Stimulated activated CD4-positive, alpha-beta T cell treated with anti-CD3 and anti-CD28 coated beads, TNF-alpha, amount 100 ng/mL, for 4 hours (primary cell): ENCODE measurements around the gene RPL26.

Experiments
- DNase-seq, 3 experiments: peaks; one replicate each; pipeline ENCODE4 v3.0.0-alpha.2; 2020; ENCODE audit warnings: low read depth in 3 of 3

RPL26 gene

DNA sequence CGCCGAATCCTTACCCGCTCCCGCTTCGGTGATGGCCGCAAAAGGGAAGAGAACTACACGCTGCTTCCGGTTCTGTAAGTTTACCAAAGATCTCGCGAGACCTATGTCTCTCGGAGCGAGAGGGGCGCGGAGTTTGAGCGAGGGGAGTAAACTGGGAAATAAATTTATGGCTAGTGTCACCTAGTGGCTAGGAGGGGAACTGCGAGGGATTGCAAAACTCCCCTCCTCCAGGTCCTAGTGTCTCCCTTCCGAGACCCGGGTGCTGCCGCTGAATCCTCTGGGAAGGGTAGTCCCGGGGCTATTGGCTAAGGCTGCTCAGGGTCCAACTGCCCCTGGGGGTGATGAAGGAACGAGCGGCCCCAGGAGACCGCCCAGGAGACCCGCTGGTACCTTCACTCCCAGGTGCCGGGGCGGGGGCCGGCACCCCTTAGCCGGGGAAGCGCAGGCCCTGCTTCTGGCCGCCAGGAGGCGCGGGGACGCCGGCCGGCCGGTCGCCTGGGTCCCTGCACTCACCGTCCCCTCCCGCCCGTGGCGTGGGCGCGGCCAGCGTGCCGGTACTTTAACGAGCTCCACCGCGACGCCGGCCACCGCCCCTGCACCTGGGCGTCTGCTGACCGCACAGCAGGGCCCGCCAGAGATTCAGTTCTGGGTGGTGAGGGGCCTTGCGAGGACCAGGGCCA is at the start of gene RPL26:
Gene RPL26 (minus strand): TSS at position 51 of the 680 bp plus-strand sequence. CDS start 883 bp downstream, outside the sequence.
- DNase-seq, result peak; percentile 87 to 94 (median 91)

DNA sequence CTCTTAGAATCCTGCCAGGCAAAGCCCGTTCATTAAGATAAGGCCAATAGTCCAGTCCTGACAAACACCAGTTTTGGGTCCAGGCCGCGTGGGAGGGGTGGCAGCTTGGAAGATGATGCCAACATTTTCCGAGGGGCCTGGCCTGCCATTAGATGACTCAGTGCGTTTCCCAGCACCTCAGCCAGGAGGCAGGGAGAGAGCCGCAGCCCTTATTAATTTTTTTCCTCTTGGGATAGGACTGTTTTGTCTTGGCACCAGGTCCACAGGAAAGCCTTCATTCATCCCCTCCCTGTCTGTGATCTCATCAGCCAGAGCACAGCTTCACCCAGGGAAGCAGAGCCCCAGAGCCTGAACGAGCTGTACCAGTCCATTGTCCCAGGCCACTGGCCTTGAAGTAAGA is 48.0 kb upstream of the RPL26 start:
- DNase-seq, result no peak

DNA sequence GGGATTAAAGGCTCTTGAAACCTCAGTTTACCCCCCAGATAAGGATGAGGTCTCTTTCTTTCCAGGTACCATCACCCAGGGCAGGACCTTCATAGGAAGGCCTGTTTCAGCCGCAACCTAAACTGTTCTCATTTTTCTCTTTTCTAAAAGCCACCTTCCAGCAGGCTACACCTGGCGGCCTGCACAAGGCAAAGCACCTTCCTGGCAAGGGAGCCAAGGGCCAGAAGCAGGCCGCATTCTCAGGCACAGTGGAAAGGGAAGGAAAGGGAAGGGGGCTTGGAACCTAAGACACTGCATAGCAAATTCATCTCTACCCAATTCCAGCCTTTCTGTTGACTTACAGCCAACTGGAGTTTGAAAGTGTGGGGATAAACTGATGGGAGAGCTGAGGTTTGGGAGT is 43.8 kb upstream of the RPL26 start:
- DNase-seq, result no peak

DNA sequence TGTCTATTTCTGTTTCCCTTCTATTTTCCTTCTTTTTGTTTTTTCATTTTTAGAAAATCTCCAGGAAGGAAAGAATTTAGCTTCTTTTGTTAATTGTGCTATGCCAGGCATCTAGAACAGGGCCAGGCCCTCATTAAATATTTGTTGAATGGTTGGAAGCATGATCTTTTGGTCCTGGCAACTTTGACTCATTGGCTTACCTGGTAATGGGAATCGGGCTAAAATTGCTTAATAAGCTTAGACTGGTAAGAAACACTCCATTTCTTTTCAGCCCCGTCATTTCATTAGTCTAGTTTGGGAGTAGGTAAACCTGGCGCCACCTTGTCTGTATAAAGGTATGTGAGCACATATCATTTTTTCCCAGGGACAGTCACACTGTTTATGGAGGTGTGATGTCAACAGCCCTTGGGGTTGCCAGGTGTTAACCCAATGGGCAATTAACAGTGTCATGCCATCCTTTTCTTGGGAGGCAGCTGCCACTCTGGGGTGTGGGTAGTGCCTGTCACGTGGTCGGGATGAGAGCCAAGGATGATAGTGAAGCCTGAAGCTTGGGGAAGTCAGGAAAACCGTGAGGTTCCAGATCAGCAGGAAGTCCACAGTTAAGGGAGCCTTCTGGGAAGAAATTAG is 43.2 kb upstream of the RPL26 start:
- DNase-seq, result no peak

DNA sequence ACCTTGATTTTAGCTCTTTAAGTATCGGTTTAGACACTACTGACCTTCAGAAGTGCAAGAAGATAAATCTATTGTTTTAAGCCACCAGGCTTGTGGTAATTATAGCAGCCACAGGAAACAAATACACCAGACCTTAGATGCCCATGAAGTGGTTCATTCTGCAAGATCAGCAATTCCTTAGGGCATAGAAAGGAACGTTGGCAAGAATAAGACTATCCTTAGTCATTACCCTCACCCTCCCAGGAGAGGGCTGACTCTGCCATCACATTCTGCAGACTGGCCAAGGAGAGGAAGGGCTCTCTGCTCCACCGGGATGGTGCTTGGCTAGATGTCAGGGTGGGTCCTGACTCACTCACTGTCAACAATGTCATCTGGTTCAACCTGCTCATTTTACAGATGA is 38.6 kb upstream of the RPL26 start:
- no peak for DNase-seq

DNA sequence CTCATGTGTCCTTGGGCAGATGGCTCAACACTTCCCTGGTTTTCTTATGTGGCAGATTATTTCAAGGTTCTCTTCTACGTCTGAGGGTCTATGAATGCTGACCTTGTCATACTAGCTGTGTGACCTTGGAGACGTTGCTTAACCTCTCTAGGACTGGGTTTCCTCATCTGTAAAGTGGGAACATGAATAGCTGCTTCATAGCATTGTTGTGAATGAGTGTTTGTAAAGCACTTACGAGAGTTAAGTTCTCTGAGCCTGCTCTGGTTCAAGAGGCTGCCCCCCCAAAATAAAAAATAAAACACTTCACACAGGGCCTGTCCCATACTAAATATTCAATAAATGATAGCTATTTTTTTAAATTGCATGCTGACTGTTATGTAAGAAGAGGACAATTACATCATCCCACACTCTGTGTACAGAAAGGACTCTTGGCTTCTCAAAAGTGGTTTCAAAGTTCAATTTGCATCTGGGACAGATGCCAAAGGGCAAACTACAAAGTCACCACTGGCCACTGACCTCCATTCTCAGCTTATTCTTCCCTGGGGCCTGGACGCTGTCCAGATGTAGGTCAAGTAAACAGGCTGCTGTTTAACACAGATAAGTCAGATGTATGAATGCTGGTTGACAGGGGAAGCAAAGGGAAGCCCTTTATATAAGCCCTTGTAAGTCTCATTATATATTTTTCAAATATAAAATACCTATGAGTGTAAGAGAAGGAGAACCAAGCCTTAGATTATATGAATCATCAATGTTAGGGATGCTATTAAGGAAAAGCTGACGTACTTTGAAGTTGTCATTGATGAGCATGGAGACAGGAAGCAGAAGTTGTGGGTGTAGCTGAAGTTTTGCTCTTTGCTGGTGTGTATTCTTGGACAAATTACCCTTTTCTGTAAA is 37.3 kb upstream of the RPL26 start:
- no peak for DNase-seq

DNA sequence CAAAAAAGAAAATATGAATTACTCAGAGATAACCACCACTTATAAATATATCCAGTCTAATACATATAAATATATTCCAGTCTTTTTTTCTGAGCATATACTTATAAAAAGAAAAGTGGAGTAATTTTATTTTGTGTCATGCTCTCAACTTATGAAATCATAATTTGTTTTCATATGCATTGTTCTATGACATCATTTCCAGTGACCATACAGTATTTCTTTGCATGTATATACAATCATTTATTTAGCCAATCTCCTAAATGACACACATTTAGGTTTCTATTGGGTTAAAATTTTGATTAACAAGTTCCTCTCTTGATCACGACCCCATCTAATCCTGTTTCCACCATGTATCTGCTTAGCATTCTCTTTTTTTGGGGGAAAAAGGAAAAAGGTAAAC is 36.3 kb upstream of the RPL26 start:
- DNase-seq, result no peak

DNA sequence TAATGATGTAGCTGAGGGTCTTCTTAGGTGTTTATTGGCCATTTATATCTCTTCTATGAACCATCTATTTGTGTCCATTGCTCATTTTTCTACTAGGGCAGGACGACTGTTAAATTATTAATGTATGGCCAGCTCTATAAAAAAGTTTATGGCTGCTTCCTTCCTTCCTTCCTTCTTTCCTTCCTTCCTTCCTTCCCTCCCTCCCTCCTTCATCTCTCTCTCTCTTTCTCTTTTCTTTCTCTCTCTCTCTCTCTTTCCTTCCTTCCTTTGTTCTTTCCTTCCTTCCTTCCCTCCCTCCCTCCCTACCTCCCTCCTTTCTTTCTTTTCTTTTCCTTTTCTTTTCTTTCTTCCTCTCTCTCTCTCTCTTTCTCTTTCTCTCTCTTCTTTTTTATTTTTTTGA is 35.5 kb upstream of the RPL26 start:
- DNase-seq, result no peak

DNA sequence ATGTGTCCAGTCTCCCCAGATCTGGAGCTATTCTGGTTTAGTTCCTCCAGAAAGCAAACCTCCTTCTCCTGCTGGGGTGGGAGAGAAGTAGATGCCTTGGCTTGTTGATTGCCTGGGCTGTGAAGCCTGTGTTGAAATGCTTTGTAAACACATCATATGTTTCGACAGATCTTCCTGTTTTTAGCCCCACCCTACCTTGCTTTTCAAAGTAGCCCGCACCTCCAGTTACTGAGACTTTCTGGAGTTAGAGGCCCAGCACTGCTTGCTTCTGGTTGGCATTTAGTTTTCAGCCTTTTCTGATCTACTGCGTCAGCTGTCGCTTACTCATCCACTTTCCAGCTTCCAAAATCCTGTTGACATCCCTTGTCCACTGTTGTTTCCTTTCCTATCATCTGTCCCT is 34.8 kb upstream of the RPL26 start:
- DNase-seq, result no peak

DNA sequence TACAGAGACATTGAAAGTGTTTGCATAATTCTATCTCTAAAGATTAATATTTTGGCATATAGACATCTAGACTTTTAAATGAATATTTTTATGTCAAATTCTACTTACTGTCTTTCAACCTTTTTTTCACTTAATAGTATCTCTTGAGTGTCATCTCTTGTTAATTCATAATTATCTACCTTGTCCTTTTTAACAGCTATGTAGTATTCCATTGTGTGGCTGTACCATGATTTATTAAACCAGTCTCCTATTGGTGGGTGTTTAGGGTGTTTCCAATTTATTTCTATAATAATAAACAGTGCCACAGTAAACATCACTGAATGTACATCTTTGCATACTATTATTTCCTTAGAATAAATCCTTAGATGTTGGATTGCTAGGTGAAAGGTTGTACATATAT is 30.9 kb upstream of the RPL26 start:
- no peak for DNase-seq

DNA sequence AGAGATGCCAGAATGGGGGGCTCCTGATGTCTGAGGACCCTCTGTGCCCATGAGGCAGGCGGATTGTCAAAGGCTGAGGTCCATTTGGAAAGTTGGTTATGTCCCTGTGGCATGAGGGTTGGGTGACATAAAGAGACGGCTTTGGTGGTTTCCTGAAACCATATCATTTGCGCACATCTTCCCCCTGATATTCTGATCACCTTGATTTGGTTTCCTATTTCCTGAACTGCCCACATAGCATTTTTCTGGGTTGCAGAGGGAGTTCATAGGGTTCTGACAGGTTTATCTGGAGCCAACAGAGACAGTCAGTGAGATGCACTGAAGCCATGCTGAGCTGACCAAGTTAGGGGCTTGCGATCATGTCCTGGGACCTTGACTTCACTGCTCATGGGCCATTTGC is 30.3 kb upstream of the RPL26 start:
- no peak for DNase-seq

DNA sequence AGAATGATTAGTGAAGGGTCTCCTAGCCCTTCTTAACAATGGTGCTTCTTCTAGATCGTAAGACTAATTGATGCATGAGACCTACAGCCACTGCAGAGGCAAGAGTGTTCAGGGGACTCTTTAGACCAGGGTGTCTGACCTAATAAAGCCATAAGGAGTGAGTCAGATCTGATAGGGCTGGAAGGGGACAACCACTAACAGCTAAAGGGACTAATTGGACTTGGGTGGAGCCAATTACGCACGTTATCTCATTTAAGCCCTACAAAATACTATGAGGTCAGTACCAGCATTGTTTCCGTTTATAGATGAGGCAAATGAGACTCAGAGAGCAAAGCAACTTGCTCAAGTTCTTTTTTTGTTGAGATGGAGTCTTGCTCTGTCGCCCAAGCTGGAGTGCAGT is 29.1 kb upstream of the RPL26 start:
- DNase-seq, result no peak

DNA sequence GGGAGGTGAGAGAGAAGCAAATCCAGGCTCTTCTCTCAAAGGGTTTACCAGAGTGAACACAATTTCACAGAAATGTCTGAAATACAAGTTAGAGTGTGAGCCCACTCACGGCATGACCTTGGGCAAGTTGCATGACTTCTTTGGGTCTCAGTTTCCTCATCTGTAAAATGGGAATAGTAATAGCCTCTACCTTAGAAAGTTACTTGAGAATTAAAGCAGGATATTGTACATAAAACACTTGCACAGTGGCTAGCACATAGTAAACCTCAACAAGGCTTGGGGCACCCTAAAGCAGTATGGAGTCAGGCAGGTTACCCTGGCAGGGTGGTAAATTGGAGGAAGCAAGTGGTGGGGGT is 27.9 kb upstream of the RPL26 start:
- no peak for DNase-seq

DNA sequence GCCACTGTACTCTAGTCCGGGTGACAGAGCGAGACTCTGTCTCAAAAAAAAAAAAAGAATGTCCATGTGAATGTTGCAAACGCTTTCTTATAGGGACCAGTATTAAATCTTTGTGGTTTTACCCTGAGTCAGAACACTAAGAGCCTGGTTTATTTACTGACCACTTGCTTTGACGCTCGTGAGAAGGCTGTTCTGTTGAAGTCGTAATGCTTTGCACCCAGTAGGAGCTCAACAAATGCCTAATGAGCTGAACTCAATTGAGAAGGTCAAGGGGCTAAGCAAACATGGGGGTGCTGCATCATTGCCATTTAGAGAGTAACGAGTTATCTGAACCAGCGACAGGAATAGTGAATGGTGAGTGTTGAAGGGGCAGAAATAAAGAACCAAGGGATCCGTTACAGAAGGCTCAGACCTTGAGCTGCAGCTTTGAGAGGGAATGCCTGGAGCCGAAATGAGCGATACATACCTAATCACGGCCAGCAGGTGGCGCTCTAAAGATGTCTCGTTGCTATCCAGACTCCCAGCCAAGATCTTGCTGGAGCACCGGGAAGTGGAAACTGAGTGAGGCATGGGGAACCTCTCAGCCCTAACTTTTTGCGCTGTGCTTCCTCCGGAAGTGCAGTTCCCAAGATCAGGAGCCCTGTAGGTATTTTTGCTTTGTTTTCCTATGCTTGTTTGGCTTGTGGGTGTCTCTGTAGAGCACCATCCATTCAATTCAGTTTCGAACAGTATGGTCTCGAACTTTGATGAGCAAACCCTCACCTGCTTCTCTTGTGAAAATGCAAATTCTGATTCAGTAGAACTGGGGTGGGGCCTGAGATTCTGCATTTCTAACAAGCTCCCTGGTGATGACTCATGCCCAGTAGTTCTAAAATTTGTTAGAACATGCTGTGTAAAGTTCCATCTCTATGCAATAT is 27.2 kb upstream of the RPL26 start:
- peak; percentile 42 to 66 (median 57) for DNase-seq

DNA sequence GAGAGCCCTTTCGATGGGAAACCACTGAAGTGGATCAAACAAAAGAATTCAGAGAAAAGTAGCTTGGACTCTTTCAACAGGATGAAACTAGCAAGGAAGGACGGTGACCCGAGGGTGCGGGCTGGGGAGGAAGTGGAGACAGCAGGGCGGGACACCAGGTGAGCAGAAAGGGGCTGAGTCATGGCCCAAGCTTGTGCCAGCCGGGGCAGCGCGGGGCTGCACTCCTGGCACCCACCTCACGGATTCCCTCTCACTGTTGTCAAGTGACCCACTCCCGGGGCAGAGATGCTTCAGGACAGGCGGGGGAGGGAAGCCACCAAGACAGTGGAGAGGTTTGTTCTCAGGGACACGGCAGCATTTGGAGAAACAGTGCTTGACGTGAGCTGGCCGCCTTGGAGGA is 25.4 kb upstream of the RPL26 start:
- no peak for DNase-seq

DNA sequence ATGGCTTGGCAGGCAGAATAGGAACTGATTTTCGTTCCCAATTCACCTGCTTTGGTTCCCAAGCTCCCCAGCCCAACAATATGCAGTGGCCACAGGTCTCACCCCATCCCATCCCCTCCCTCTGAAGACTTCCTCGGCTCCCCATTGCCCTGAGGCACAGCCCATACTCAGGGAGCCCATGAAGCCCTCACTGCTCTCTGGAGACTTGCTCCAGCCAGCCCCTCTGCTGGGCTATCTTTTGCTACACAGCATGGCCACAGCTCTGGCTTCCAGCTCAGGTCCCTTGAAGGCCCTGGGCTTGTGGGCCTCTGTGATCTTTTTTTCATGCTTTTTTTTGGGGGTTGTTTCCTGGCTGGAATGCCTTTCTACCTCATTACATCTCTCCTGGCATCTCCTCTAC is 23.2 kb upstream of the RPL26 start:
- DNase-seq, result no peak

DNA sequence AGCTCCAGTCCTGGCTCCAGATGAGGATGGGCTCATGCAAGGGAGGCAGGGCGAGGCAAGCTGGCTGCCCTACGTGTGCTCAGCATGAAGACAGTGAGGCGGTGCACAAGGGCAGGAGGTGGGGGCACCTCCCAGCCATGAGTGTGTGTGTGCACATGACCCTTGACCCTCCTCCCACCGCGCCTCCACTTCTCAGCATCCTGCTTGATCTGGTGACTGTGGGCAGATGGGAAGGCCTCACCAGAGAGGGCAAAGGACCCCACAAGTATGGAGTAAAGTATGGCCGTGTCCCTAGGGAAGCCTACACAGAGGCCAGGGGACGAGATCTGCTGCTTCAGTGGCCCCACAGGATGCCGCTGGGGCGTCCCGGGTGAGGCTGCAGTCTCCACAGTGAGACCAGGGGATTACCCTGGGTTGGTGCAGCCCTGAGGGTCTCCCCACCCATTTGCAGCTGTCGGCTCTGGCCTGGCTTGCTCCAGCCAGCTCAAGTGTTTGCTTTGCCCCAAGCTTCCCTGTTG is 22.6 kb upstream of the RPL26 start:
- no peak for DNase-seq

DNA sequence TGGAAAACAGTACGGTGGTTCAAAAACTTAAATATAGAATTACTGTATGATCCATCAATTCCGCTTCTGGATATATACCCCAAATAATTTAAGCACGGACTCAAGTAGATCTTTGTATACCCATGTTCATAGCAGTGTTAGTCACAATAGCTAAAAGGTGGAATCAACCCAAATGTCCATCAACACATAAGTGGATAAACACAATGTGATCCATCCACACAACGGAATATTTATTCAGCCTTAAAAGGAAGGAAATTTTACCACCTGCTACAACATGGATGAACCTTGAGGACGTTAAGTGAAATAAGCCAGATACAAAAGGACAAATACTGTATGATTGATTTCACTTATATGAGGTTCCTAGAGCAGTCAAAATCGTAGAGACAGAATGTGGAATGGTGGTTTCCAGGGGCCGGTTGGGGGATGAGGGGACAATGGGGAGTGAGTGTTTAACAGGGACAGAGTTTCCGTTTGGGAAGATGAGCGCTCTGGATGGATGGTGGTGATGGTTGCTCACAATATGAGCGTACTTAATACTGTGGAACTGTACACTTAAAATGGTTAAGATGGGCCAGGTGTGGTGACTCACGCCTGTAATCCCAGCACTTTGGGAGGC is 20.0 kb upstream of the RPL26 start:
- DNase-seq, result no peak

DNA sequence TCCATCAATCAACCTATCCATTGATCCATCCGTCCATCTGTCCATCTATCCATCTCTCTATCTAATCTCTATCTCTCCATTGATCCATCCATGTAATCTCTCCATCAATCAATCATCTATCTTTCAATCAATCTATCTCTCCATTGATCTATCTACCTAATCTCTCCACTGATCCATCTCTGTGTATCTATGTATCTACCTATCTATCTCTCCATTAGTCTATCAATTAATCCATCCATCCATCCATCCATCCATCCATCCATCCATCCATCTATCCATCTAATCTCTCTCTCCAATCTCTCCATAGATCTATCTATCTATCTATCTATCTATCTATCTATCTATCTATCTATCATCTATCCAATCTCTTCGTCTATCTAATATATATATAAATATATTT is 18.1 kb upstream of the RPL26 start:
- DNase-seq, result no peak

DNA sequence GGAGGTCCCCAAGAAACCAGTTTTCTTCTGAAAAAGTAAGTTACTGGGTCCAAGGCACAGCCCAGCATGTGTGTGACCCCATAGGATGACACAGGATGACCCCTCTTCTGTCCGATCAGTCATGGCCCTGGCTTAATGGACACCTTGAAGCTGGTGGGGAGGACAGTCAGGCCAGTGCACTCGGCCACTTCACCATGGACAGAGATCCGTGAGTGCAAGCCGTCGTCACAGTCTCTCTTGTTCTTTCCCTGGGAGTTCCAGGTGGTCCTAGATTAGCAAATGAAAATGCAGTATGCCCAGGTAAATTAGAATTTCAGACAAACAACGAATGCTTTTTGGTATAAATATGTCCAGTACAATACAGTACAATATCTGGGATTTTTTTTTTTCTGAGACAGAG is 16.0 kb upstream of the RPL26 start:
- DNase-seq, result no peak

DNA sequence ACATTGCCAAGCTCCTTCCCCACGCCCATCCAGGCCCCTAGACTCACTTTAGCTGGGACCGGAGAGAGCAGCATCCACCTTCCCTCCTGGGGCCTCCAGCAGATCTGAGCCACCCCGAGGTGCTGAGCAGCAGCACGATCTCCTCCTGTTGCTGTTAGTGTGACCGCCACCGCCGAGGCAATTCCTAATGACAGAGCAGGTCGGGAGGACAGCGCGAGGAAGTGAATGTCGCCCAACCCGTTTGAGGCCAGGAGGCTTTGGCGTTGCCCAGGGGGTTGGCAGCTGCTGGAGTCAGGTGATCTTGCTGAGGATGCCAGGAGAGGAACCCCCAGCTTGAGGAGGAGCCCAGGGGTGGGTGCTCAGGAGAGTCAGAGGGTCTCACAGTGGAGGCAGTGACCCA is 14.6 kb upstream of the RPL26 start, which contains the start of gene RNF222:
Gene RNF222 (minus strand): TSS at position 192 of the 400 bp plus-strand sequence. CDS start 4,366 bp downstream, outside the sequence.
- no peak for DNase-seq
